Keratinocyte (primary cell): ENCODE measurements around the gene PLXNB1. TPM values are rescaled to one million over a fixed set of nuclear protein-coding genes. Genes with fewer than 3 reads are reported as not detected.

Experiments used
- DNase-seq: peaks from one replicate; pipeline ENCODE4 v3.0.0-alpha.2; 2011; ENCODE audit warnings: low read depth, missing footprints, low spot score
- FAIRE-seq: peaks from 2 replicates; lab custom pipeline; 2011; peaks lifted over from hg19 to GRCh38; lab: Jason Lieb, UNC
- H2AFZ ChIP-seq: 2 replicates; pipeline ENCODE4 v1.6.0; 2012; ENCODE audit warnings: low read length, control low read depth, inconsistent platforms; ENCODE audit not compliant: control insufficient read depth
- H3K27ac ChIP-seq: 2 replicates; pipeline ENCODE4 v1.5.1; 2011; ENCODE audit warnings: low read length; ENCODE audit not compliant: control insufficient read depth, insufficient read depth
- H3K27me3 ChIP-seq: 3 replicates; pipeline ENCODE4 v1.6.0; 2011; ENCODE audit warnings: low read length; ENCODE audit not compliant: control insufficient read depth, insufficient read depth; ENCODE audit errors: extremely low read depth
- H3K36me3 ChIP-seq, 2 experiments: 2 replicates in 1 of 2; 3 replicates in 1 of 2; pipeline ENCODE4 v1.5.1; 2011; ENCODE audit warnings: low read length in 2 of 2, mild to moderate bottlenecking in 1 of 2; ENCODE audit not compliant: control insufficient read depth in 2 of 2, insufficient read depth in 2 of 2; ENCODE audit errors: extremely low read depth in 1 of 2
- H3K4me1 ChIP-seq: 3 replicates; pipeline ENCODE4 v1.5.1; 2011; ENCODE audit warnings: low read length; ENCODE audit not compliant: control insufficient read depth, insufficient read depth; ENCODE audit errors: extremely low read depth
- H3K4me2 ChIP-seq: 3 replicates; pipeline ENCODE4 v1.6.0; 2011; ENCODE audit warnings: low read depth, low read length; ENCODE audit not compliant: control insufficient read depth, insufficient read depth; ENCODE audit errors: extremely low read depth
- H3K4me3 ChIP-seq, 3 experiments: fragments of 200-600 bp in 1 of 3; sonication (generic) in 1 of 3; 2 replicates in 2 of 3; 3 replicates in 1 of 3; pipeline ENCODE4 v1.5.1; 2011 to 2016; ENCODE audit warnings: low read length in 3 of 3, mild to moderate bottlenecking in 3 of 3, control low read depth in 2 of 3, inconsistent platforms in 1 of 3, low read depth in 1 of 3, mixed read lengths in 1 of 3, mixed run types in 1 of 3, moderate library complexity in 1 of 3; ENCODE audit not compliant: control insufficient read depth in 2 of 3, insufficient read depth in 2 of 3; ENCODE audit errors: extremely low read depth in 1 of 3
- H3K79me2 ChIP-seq: 2 replicates; pipeline ENCODE4 v1.6.0; 2012; ENCODE audit warnings: low read length; ENCODE audit not compliant: control insufficient read depth, insufficient read depth
- H3K9ac ChIP-seq: 3 replicates; pipeline ENCODE4 v1.6.0; 2011; ENCODE audit warnings: low read length; ENCODE audit not compliant: control insufficient read depth, insufficient read depth; ENCODE audit errors: extremely low read depth
- H3K9me1 ChIP-seq: 3 replicates; pipeline ENCODE4 v1.6.0; 2011; ENCODE audit warnings: low read length; ENCODE audit not compliant: control insufficient read depth, insufficient read depth; ENCODE audit errors: extremely low read depth
- H3K9me3 ChIP-seq: 2 replicates; pipeline ENCODE4 v1.5.1; 2012; ENCODE audit warnings: low read depth, low read length; ENCODE audit not compliant: control insufficient read depth
- H4K20me1 ChIP-seq: 3 replicates; pipeline ENCODE4 v1.6.0; 2011; ENCODE audit warnings: low read length; ENCODE audit not compliant: control insufficient read depth, insufficient read depth; ENCODE audit errors: extremely low read depth
- CTCF ChIP-seq, 3 experiments: IDR thresholded peaks in 1 of 3; conservative IDR thresholded peaks in 1 of 3; optimal IDR thresholded peaks in 1 of 3; 2 replicates in 2 of 3; 3 replicates in 1 of 3; pipeline versions ENCODE3 to v1.5.1; 2011; ENCODE audit warnings: low read length in 3 of 3, mild to moderate bottlenecking in 3 of 3, moderate library complexity in 2 of 3, control low read depth in 1 of 3, inconsistent platforms in 1 of 3; ENCODE audit not compliant: insufficient read depth in 2 of 3; ENCODE audit errors: extremely low read depth in 1 of 3
- EZH2 ChIP-seq: IDR thresholded peaks from one replicate; pipeline ENCODE4 v1.6.1; 2012; ENCODE audit warnings: inconsistent platforms, mild to moderate bottlenecking, low read length, moderate library complexity
- dilution Hi-C: fragments of 300-500 bp; cut with MboI; formaldehyde crosslinking; loops from one replicate; pipeline ENCODE4 v1.7.0; 2020; ENCODE audit warnings: low sequenced_read_pairs; ENCODE audit not compliant: extremely low pct_ligation_motif_present
- polyA plus RNA-seq, 5 experiments: library from polyadenylated mRNA; depleted of rRNA in 3 of 5; stranded (reverse) in 3 of 5; stranded (forward) in 1 of 5; unstranded in 1 of 5; fragments of >200 nt; gene quantifications; 1 replicate in 1 of 5; 2 replicates in 3 of 5; 3 replicates in 1 of 5; pipeline versions ENCODE4 v1.2.1 to v1.2.3, GENCODE V29; 2011 to 2012; ENCODE audit warnings: missing spikeins in 2 of 5, low read depth in 1 of 5, low replicate concordance in 1 of 5

PLXNB1 gene
- polyA plus RNA-seq, 1 donor (not counting 4 experiments of a cell fraction or from before 2014, with no cell fraction given) = 83.0 TPM

- Histone ChIP-seq H3K27ac (no peak overlapping the region), H3K36me3 (no peaks in the 10 kb centered on the region), H3K9me1 (no peaks in the 10 kb centered on the region), H3K4me1 (no peaks in the 10 kb centered on the region), H3K27me3 (no peaks in the 10 kb centered on the region), H3K9me3 (no peaks in the 10 kb centered on the region), H4K20me1 (no peaks in the 10 kb centered on the region), H3K4me2 (no peak overlapping the region), H3K79me2 (no peaks in the 10 kb centered on the region), H3K4me3 (no peak overlapping the region), H3K9ac (no peak overlapping the region), H2AFZ (no peak overlapping the region)
- TF ChIP-seq CTCF (optimal IDR thresholded peaks at IDR 0.05 in 1 of 3, IDR thresholded peaks at IDR 0.05 in 1 of 3, conservative IDR thresholded peaks at IDR 0.05 in 1 of 3; ENCODE audit: extremely low read depth in 1 of 3, insufficient read depth in 2 of 3, low read length in 3 of 3) (no peak), EZH2 (no peak)
- dilution Hi-C loops = no loop called here
- no peak for DNase-seq
- no peak for FAIRE-seq
Observed at GRCh38 chr3:48367201-48367600, 62.7 kb downstream of the PLXNB1 start.

- Histone ChIP-seq H3K79me2 (no peaks in the 10 kb centered on the region), H3K4me3 (no peak overlapping the region), H2AFZ (no peak overlapping the region), H3K9me3 (no peaks in the 10 kb centered on the region), H3K9ac (no peak overlapping the region), H3K4me1 (no peaks in the 10 kb centered on the region), H3K27ac (no peak overlapping the region), H3K4me2 (no peak overlapping the region), H3K27me3 (no peaks in the 10 kb centered on the region), H3K9me1 (no peaks in the 10 kb centered on the region), H3K36me3 (no peaks in the 10 kb centered on the region), H4K20me1 (no peaks in the 10 kb centered on the region)
- DNase-seq (no peak), FAIRE-seq (no peak)
- dilution Hi-C loops = no loop called here
- no peak for TF ChIP-seq EZH2
- no peak for TF ChIP-seq CTCF (optimal IDR thresholded peaks at IDR 0.05 in 1 of 3, IDR thresholded peaks at IDR 0.05 in 1 of 3, conservative IDR thresholded peaks at IDR 0.05 in 1 of 3; ENCODE audit: extremely low read depth in 1 of 3, insufficient read depth in 2 of 3, low read length in 3 of 3)
Observed at GRCh38 chr3:48364840-48365239, 65.0 kb downstream of the PLXNB1 start.
